IMR-90 (cell line): Measurements from ENCODE around the gene SIPA1L3. TPM values are rescaled to one million over a fixed set of nuclear protein-coding genes. Genes with fewer than 3 reads are reported as not detected.

Source experiments
- ATAC-seq: fragments of 200-7000 bp; cut with Tn5 transposase; 2 replicates; pipeline ENCODE4 v1.9.1; 2020; ENCODE audit warnings: low read depth, mild to moderate bottlenecking, moderate library complexity
- BruUV-seq: library from RNA; stranded (reverse); fragments of 400-500 nt; replicated peaks from 2 replicates; lab custom pipeline; 2021; lab: Mats Ljungman, UMichigan
- CTCF ChIA-PET: fragments of 300-600 bp; formaldehyde crosslinking; extraction: SDS; loops from one replicate; lab custom pipeline; 2021; ENCODE audit warnings: antibody characterized with exemption; lab: Yijun Ruan, JAX
- POLR2A ChIA-PET: fragments of 300-600 bp; sonication (Branson Sonifier 250); formaldehyde crosslinking; loops from one replicate; lab custom pipeline; 2022; ENCODE audit warnings: antibody characterized with exemption; ENCODE audit not compliant: unreplicated experiment; lab: Charles Lee
- DNase-seq: peaks from one replicate; pipeline ENCODE4 v3.0.0; 2013
- H2AFZ ChIP-seq: replicated peaks from 2 replicates; pipeline ENCODE3; 2013; ENCODE audit warnings: low read length, mild to moderate bottlenecking; ENCODE audit not compliant: poor library complexity
- H2AK5ac ChIP-seq: 2 replicates; pipeline ENCODE4 v1.6.1; 2013; ENCODE audit warnings: low read depth, low read length, inconsistent platforms
- H2AK9ac ChIP-seq: replicated peaks from 2 replicates; pipeline ENCODE3; 2013; ENCODE audit warnings: mild to moderate bottlenecking, low read depth, low read length, moderate library complexity; ENCODE audit not compliant: poor library complexity
- H2BK120ac ChIP-seq: 2 replicates; pipeline ENCODE4 v1.6.1; 2013; ENCODE audit warnings: low read depth, low read length, inconsistent platforms
- H2BK15ac ChIP-seq: 3 replicates; pipeline ENCODE4 v1.6.1; 2013; ENCODE audit warnings: low read depth, low read length, inconsistent platforms
- H2BK20ac ChIP-seq: 2 replicates; pipeline ENCODE4 v1.6.1; 2013; ENCODE audit warnings: low read depth, mild to moderate bottlenecking, inconsistent platforms, low read length, moderate library complexity
- H2BK5ac ChIP-seq: 2 replicates; pipeline ENCODE4 v1.6.1; 2013; ENCODE audit warnings: mild to moderate bottlenecking, low read depth, low read length, inconsistent platforms; ENCODE audit not compliant: poor library complexity, severe bottlenecking
- H3K14ac ChIP-seq: replicated peaks from 2 replicates; pipeline ENCODE4 v1.6.1; 2013; ENCODE audit warnings: low read depth, low read length, inconsistent platforms
- H3K18ac ChIP-seq: 2 replicates; pipeline ENCODE4 v1.6.1; 2013; ENCODE audit warnings: low read depth, low read length, control low read depth
- H3K23ac ChIP-seq: 2 replicates; pipeline ENCODE4 v1.6.1; 2013; ENCODE audit warnings: low read depth, low read length, inconsistent platforms
- H3K27ac ChIP-seq: 2 replicates; pipeline ENCODE4 v1.5.1; 2013; ENCODE audit warnings: mild to moderate bottlenecking, control low read depth, low read length; ENCODE audit not compliant: insufficient read depth
- H3K27me3 ChIP-seq: 2 replicates; pipeline ENCODE4 v1.6.1; 2013; ENCODE audit warnings: low read length; ENCODE audit not compliant: control insufficient read depth, insufficient read depth
- H3K36me3 ChIP-seq: 2 replicates; pipeline ENCODE4 v1.6.1; 2013; ENCODE audit warnings: low read length, mixed read lengths; ENCODE audit not compliant: control insufficient read depth, insufficient read depth
- H3K4ac ChIP-seq: 2 replicates; pipeline ENCODE4 v1.6.1; 2013; ENCODE audit warnings: low read depth, low read length, inconsistent platforms
- H3K4me1 ChIP-seq: 2 replicates; pipeline ENCODE4 v1.6.1; 2013; ENCODE audit warnings: low read length, mixed read lengths; ENCODE audit not compliant: control insufficient read depth, insufficient read depth
- H3K4me2 ChIP-seq: 2 replicates; pipeline ENCODE4 v1.6.1; 2013; ENCODE audit warnings: low read depth, mild to moderate bottlenecking, control low read depth, low read length, moderate library complexity
- H3K4me3 ChIP-seq: 2 replicates; pipeline ENCODE4 v1.5.1; 2013; ENCODE audit warnings: low read depth, mild to moderate bottlenecking, control low read depth, low read length, moderate library complexity; ENCODE audit not compliant: insufficient read depth
- H3K56ac ChIP-seq: 2 replicates; pipeline ENCODE4 v1.6.1; 2013; ENCODE audit warnings: low read length, inconsistent platforms; ENCODE audit not compliant: insufficient read depth; ENCODE audit errors: extremely low read depth
- H3K79me1 ChIP-seq, 2 experiments: 2 replicates each; pipeline ENCODE4 v1.6.1; 2013; ENCODE audit warnings: low read length in 2 of 2, inconsistent platforms in 1 of 2, low read depth in 1 of 2
- H3K9ac ChIP-seq: 2 replicates; pipeline ENCODE4 v1.6.1; 2013; ENCODE audit warnings: low read depth, low read length, control low read depth
- H3K9me1 ChIP-seq: 2 replicates; pipeline ENCODE4 v1.6.1; 2013; ENCODE audit warnings: low read length, inconsistent platforms; ENCODE audit not compliant: insufficient read depth
- H3K9me3 ChIP-seq: 2 replicates; pipeline ENCODE4 v1.6.1; 2013; ENCODE audit warnings: low read length; ENCODE audit not compliant: control insufficient read depth, insufficient read depth
- H4K20me1 ChIP-seq: 2 replicates; pipeline ENCODE4 v1.6.1; 2013; ENCODE audit warnings: low read length, inconsistent platforms; ENCODE audit not compliant: insufficient read depth
- H4K5ac ChIP-seq: 2 replicates; pipeline ENCODE4 v1.6.1; 2013; ENCODE audit warnings: mild to moderate bottlenecking, low read depth, low read length, control low read depth
- H4K8ac ChIP-seq, 2 experiments: 2 replicates each; pipeline ENCODE4 v1.6.1; 2013; ENCODE audit warnings: low read depth in 2 of 2, low read length in 2 of 2, control low read depth in 1 of 2, inconsistent platforms in 1 of 2
- H4K91ac ChIP-seq: 2 replicates; pipeline ENCODE4 v1.6.1; 2013; ENCODE audit warnings: low read depth, low read length, inconsistent platforms; ENCODE audit not compliant: insufficient read depth
- BHLHE40 ChIP-seq: fragments of 150-350 bp; IDR thresholded peaks from 2 replicates; pipeline ENCODE4 v1.6.1; 2016; ENCODE audit warnings: mild to moderate bottlenecking, low read depth, low read length
- CEBPB ChIP-seq: IDR thresholded peaks from 2 replicates; pipeline ENCODE4 v1.6.1; 2012; ENCODE audit warnings: low read depth, low read length, improper control_type of control experiment
- ELK1 ChIP-seq: fragments of 150-350 bp; IDR thresholded peaks from 2 replicates; pipeline ENCODE4 v1.6.1; 2016; ENCODE audit warnings: low read depth, mild to moderate bottlenecking, low read length, moderate library complexity, borderline replicate concordance
- FOS ChIP-seq: fragments of 150-350 bp; IDR thresholded peaks from 2 replicates; pipeline ENCODE4 v1.6.1; 2016; ENCODE audit warnings: low read depth, low read length
- MAFK ChIP-seq: IDR thresholded peaks from 2 replicates; pipeline ENCODE4 v1.6.1; 2012; ENCODE audit warnings: low read depth, low read length, improper control_type of control experiment
- MAZ ChIP-seq: IDR thresholded peaks from 2 replicates; pipeline ENCODE4 v1.6.1; 2012; ENCODE audit warnings: low read depth, mild to moderate bottlenecking, low read length, improper control_type of control experiment, moderate library complexity, borderline replicate concordance
- MXI1 ChIP-seq: IDR thresholded peaks from 2 replicates; pipeline ENCODE4 v1.6.1; 2012; ENCODE audit warnings: low read depth, mild to moderate bottlenecking, low read length, moderate library complexity, borderline replicate concordance
- NFE2L2 ChIP-seq: fragments of 150-350 bp; IDR thresholded peaks from 2 replicates; pipeline ENCODE4 v1.6.1; 2016; ENCODE audit warnings: low read depth, mild to moderate bottlenecking, low read length
- POLR2A ChIP-seq: IDR thresholded peaks from 2 replicates; pipeline ENCODE4 v1.6.1; 2012; ENCODE audit warnings: mild to moderate bottlenecking, low read depth, low read length
- RAD21 ChIP-seq: IDR thresholded peaks from 2 replicates; pipeline ENCODE4 v1.6.1; 2012; ENCODE audit warnings: low read length, improper control_type of control experiment
- RCOR1 ChIP-seq: IDR thresholded peaks from 2 replicates; pipeline ENCODE4 v1.6.1; 2012; ENCODE audit warnings: mild to moderate bottlenecking, low read length, improper control_type of control experiment; ENCODE audit not compliant: insufficient replicate concordance
- RFX5 ChIP-seq: IDR thresholded peaks from 2 replicates; pipeline ENCODE4 v1.8.0; 2012; ENCODE audit warnings: low read depth, mild to moderate bottlenecking, low read length, moderate library complexity
- SMC3 ChIP-seq: fragments of 150-350 bp; IDR thresholded peaks from 2 replicates; pipeline ENCODE4 v1.6.1; 2016; ENCODE audit warnings: low read depth, mild to moderate bottlenecking, antibody characterized with exemption, low read length, moderate library complexity
- USF2 ChIP-seq: fragments of 150-350 bp; IDR thresholded peaks from 2 replicates; pipeline ENCODE4 v1.6.1; 2017; ENCODE audit warnings: mild to moderate bottlenecking, antibody characterized with exemption, low read length, low read depth
- WGBS, 2 experiments: methylation state at CpG; one replicate each; pipeline versions ENCODE4 v1.1.5 to v1.1.7; 2013; ENCODE audit warnings: missing lambda C conversion rate in 2 of 2; ENCODE audit not compliant: insufficient read length in 1 of 2; ENCODE audit errors: extremely low coverage in 2 of 2; 5-methylcytosine and 5-hydroxymethylcytosine counted together
- dilution Hi-C: fragments of 300-500 bp; cut with HindIII; formaldehyde crosslinking; loops from one replicate; pipeline ENCODE4 v1.14.3; 2018; ENCODE audit warnings: low sequenced_read_pairs; ENCODE audit not compliant: unreplicated experiment
- in situ Hi-C: fragments of 300-500 bp; cut with MboI; formaldehyde crosslinking; loops from 3 replicates; pipeline ENCODE4 v1.14.3; 2019; ENCODE audit warnings: low sequenced_read_pairs, inconsistent platforms, mixed read lengths
- intact Hi-C: fragments of 100-400 bp; cut with micrococcal nuclease; formaldehyde crosslinking; loops from 2 replicates; pipeline ENCODE4 v1.10.0; 2022
- polyA plus RNA-seq, 3 experiments: library from polyadenylated mRNA; depleted of rRNA; stranded (reverse); fragments of >200 nt; gene quantifications; 2 replicates each; pipeline ENCODE4 v1.2.3, GENCODE V29; 2012; ENCODE audit warnings: low replicate concordance in 1 of 3
- total RNA-seq: library from RNA; depleted of rRNA; stranded (reverse); fragments of >200 nt; gene quantifications from 2 replicates; pipeline ENCODE4 v1.2.3, GENCODE V29; 2012

The SIPA1L3 gene
- total and polyA plus RNA-seq, 2 of the 4 experiments (the other 2 are of a cell fraction) = 4.1 to 9.4 TPM

GRCh38 chr19:37988758-37989635 is 82.0 kb downstream of the SIPA1L3 start:
- WGBS, 2 experiments = 96% methylated on average over 6 of the region's 13 CpGs; no CpG with 5 or more reads in 1 of the 2 experiments
- Histone ChIP-seq H3K18ac (peak overlapping the region; percentile 63), H2BK5ac (peak overlapping the region; percentile 56), H3K79me1 (peaks cover 50 to 97% of the 10 kb centered on the region in 2 experiments), H3K9ac (no peak overlapping the region; the same call in 1 of the 2 replicates), H3K9me3 (no peaks in the 10 kb centered on the region), H3K14ac (peak overlapping the region; percentile 14; the same call in 1 of the 2 replicates), H3K4ac (peak overlapping the region; percentile 55), H3K36me3 (no peaks in the 10 kb centered on the region), H2BK120ac (peak overlapping the region; percentile 9; the same call in 1 of the 2 replicates), H2AK9ac (no peak overlapping the region), H2BK20ac (peak overlapping the region; percentile 39; the same call in 1 of the 2 replicates), H3K23ac (peak overlapping the region; percentile 11; the same call in 1 of the 2 replicates), H4K20me1 (no peaks in the 10 kb centered on the region), H3K9me1 (peaks cover 32% of the 10 kb centered on the region), H2BK15ac (peak overlapping the region; percentile 38; the same call in 1 of the 3 replicates), H2AFZ (peak overlapping the region; percentile 24), H3K4me1 (peaks cover 16% of the 10 kb centered on the region), H3K4me3 (no peak overlapping the region), H2AK5ac (peak overlapping the region; percentile 94), H4K5ac (peak overlapping the region; percentile 77), H3K56ac (no peak overlapping the region), H3K27me3 (no peaks in the 10 kb centered on the region), H3K4me2 (no peak overlapping the region), H4K8ac (peak overlapping the region; percentile 4 to 85; a peak in 2 of 4 replicates), H4K91ac (peak overlapping the region; percentile 46; the same call in 1 of the 2 replicates), H3K27ac (peak overlapping the region; percentile 61; the same call in 1 of the 2 replicates)
- CTCF ChIA-PET = interaction anchor here (0.7 kb wide), 1 partner anchor 155 kb away, joined by 3 read pairs; no protein-coding TSS in a partner anchor
- DNase-seq (no peak), ATAC-seq (peak; percentile 69)
- dilution Hi-C loops (no loop called here), intact Hi-C loops (no loop called here), in situ Hi-C loops (no loop called here)
- POLR2A ChIA-PET = no interaction called here
- no TSS peak for BruUV-seq
- TF ChIP-seq MAFK = no peak
- TF ChIP-seq RCOR1 = no peak
- no peak for TF ChIP-seq CEBPB
- no peak for TF ChIP-seq BHLHE40
- no peak for TF ChIP-seq RFX5
- TF ChIP-seq SMC3 = no peak
- no peak for TF ChIP-seq USF2
- no peak for TF ChIP-seq MAZ
- no peak for TF ChIP-seq POLR2A
- no peak for TF ChIP-seq RAD21
- TF ChIP-seq MXI1 = no peak
- TF ChIP-seq ELK1 = no peak
- TF ChIP-seq NFE2L2 = no peak
- TF ChIP-seq FOS = no peak
